HG03575 (cell line): ENCODE results near the gene CD300LB.
"Not testable (repeated sequence)": the region's sequence is repeated elsewhere in the genome, so short reads cannot be mapped to it uniquely, and the experiment has no call there.

ENCODE experiments used
- ATAC-seq: cut with Tn5 transposase; IDR thresholded peaks from one replicate; pipeline ENCODE4 v1.9.1; 2021; ENCODE audit not compliant: unreplicated experiment, insufficient number of reproducible peaks, low FRiP score; ENCODE audit errors: extremely low read depth

The CD300LB gene

DNA sequence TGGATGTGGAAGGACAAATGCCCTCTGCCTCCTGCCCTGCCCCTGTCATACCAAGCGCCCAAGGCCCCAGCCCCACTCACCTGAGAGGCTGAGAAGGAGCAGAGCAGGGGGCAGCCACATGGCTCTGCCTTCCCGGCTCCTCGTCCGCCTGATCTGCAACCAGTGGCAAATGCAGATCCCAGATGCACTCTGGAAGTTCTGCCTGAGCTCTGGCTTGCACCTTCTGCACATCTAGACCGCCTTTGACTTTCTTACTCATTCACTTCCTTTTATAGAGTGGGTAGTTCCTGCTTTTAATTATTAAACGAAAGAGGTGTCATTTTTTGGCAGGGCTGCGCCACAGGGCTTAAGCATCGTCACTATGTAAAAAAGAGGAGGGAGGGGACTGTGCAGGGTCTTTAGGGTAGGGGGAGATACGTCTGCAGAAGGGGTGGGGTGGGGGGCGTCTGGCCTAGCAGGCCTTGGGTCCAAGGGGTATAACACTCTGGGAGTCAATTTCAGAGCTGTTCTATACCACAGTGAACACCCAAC is at the start of gene CD300LB:
Gene CD300LB, minus strand, starts transcription at position 245 of the 531 bp plus-strand sequence. Its CDS starts 125 bp downstream, at position 120.
- ATAC-seq = no peak

DNA sequence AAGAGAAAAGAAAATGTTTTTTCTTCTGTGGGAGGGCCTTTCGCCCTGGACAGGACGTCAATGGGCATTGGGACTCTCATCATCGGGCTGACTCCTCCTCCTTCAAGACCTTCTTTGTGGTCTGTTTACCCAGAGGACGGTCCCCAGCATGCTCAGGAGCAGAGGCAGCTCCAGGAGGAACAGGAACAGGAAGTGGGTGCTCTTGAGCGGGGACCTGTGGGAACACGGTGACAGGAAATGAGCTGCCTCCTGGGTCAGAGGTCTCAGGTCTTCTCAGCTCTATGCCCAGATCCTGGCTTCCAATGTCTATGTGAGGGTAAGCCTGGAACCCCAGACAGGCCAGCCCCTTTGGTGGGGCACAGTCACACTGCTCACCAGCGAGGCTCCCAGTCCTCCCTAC is 48.6 kb upstream of the CD300LB start:
- no peak for ATAC-seq

DNA sequence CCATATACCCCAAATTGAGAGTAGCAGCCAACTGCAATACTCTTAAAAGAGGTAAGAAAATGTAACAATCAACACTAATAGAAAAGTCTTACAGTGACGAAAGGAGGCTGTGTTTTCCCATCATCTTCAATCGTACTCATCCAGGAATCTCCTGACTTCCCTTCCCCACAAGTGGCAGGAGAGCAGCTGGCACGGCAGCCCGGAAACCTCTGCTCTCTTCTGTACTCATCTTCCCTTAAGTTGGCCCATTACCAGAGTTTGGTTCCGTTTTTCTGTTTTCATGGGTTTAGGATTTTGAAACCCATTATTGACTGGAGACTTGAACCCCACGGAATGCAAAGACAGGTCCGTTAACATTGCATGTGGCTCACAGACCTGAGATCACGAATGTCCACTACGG is 47.7 kb upstream of the CD300LB start:
- no peak for ATAC-seq

DNA sequence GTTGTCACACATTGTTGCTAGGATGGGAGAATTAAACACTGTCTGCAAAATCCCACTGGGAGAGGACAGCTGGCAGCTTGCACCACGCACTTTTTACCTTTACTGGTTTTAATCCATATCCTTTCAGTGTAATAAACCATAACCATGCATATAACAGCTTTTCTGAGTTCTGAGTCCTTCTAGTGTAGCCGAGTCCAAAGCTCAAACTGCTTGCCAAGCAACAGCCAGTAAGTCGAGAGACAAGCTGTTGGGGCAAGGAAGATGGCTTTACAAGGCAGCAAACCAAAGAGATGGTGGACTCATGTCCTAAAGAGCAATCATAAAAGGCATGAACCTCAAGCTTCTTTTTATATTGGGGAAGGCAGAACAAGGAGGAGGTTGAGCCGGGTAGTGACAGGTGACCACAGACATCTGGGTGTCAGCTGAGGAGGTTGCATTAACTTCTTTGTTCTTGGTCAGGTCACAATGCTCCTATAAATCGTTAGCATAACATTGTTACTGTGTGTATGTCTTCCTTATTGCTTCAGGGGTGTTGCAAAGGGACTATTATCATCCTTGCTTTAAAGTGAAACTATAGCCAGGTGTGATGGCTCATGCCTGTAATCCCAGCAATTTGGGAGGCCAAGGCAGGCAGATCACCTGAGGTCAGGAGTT is 43.3 kb upstream of the CD300LB start:
- ATAC-seq = no peak

DNA sequence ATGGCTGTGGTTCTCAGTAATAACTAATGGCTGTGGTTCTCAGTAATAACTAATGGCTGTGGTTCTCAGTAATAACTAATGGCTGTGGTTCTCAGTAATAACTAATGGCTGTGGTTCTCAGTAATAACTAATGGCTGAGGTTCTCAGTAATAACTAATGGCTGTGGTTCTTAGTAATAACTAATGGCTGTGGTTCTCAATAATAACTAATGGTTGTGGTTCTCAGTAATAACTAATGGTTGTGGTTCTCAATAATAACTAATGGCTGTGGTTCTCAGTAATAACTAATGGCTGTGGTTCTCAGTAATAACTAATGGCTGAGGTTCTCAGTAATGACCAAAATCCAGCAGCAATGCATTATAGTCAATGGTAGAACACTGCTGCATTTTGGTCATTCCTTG is 42.4 kb upstream of the CD300LB start:
- not testable (repeated sequence) for ATAC-seq

DNA sequence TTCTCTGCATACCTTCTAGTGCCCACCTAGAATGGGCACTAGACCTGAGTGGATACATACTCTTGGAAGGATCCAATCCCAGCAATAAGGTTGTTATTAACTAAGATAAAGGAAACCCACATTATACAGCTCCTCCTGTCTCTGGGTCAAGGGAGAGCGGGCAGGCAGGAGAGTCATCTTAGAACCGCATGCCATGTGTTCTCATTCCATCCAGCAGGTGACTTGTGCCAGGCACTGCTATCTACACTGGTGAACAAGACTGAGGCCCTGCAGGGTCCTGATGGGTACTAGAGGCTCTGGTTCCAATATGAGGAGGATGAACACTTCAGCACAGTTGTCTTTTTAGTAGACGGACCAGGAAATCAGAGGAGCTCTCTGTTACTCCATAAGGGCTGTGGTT is 41.9 kb upstream of the CD300LB start:
- ATAC-seq = no peak

DNA sequence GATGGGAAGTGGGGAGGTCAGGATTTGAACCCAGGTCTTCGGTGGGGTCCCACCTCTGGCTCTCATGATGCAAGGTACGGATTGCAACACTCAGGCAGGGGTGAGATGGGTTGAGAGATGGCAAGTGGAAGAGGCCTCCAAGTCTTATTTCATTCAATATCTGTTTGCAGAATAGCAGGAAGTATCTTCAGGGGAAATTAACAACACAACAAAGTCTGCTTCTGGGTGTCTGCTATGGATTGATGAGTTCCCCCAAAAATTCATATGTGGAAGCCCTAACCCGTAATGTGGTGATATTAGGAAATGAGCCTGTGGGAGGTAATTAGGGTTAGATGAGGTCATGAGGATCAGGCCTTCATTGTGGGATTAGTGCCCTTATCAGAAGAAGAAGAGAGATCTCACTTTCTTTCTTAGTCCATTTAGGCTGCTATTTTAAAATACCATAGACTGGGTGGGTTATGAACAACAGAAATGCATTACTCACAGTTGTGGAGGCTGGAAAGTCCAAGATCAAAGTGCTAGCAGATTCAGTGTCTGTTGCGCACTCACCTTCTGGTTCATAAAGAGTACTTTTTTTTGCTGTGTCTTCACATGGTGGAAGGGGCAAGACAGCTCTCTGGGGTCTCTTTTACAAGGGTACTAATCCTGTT is 40.5 kb upstream of the CD300LB start:
- no peak for ATAC-seq

DNA sequence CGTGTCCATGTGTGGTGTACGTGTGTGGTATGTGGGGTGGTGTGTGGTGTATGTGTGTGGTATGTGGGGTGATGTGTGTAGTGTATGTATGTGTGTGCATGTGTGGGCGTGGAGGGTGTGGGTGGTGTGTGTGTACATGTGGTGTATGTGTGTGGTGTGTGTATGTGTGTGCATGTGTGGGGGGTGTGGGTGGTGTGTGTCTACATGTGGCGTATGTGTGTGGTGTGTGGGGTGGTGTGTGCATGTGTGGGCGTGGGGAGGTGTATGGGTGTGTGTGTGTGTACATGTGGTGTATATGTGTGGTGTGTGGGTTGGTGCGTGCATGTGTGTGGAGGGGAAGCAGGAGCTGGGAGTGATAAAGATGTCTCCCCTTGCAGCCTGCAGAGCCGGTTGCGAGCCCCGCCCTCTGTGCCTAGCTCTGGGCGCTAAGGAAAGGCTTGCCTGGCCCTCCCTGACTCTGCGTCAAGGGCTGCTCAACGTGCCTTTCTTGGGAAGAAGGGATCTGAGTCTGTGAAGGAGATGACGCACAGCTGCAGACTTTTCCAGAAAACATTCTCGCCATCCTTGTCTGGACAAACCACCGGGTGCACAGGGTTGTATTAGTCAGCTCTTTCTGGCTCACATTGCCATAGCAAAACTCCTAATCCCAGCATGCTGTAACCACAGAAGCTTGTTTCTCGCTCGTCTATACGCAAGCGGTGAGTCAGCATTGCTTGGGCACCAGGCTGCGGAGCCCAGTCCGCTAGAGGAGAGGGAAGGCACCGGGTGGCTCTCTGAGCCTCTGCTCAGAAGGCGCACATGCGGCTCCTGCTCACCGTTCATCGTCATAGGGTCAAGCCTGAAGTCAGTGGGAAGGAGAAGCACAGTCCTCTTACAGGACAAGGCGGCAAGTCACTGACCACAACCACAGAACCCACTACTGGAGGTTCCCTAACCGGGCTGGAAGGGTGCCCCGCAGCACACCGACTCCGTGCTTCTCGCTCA is 38.0 kb upstream of the CD300LB start:
- no peak for ATAC-seq

DNA sequence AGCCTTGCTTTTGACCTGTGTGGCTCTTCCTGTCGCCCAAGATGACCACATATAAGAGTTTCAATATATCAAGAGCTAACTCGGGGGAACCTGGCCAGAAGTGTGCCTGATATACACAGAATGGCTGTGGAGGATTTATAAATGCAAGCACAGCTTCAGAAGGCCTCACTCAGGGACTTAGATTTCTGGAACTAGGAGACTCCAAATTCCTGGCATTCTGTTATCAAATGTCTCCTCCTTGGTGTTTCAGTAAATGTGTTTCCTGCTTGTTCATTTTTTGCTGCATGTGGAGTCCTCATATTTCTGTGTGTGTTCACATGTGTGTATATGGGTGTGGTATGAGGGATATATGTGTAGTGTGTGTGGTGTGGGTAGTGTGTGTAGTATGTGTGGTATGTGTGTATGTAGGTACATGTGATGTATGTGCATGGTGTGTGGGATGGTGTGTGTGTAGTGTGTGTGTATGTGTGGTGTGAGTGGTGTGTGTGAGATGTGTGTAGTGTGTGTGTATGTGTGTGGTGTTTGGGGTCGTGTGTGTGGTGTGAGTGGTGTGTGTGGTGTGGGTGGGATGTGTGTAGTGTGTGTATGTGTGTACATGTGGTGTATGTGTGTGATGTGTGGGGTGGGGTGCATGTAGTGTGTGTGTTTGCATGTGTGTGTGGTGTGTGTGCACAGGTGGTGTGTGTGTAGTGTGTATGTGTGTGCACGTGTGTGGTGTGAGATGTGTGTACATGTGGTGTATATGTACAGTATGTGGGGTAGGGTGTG is 37.0 kb upstream of the CD300LB start:
- no peak for ATAC-seq

DNA sequence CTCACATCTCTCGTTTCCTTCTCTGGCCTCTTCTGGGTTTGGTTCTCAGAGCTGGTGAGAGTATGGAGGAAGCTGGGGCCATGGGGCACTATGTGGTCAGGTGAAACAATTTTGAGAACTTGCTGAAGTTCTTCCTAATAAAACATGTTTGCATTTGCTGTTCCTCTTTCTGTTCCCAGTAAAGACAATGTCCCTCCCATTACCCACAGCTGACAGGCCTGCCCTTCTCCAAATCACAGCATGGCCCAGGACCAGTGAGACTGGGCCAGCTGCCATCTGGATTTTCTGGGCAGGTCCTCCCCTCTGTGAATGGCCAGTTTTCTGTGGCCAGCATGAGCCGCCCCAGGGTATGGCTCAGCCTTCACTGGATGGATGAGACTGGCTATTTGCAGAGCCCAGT is 36.1 kb upstream of the CD300LB start, which contains the start of gene CD300H:
Gene CD300H, minus strand, starts transcription at position 113 of the 400 bp plus-strand sequence.
- ATAC-seq = no peak

DNA sequence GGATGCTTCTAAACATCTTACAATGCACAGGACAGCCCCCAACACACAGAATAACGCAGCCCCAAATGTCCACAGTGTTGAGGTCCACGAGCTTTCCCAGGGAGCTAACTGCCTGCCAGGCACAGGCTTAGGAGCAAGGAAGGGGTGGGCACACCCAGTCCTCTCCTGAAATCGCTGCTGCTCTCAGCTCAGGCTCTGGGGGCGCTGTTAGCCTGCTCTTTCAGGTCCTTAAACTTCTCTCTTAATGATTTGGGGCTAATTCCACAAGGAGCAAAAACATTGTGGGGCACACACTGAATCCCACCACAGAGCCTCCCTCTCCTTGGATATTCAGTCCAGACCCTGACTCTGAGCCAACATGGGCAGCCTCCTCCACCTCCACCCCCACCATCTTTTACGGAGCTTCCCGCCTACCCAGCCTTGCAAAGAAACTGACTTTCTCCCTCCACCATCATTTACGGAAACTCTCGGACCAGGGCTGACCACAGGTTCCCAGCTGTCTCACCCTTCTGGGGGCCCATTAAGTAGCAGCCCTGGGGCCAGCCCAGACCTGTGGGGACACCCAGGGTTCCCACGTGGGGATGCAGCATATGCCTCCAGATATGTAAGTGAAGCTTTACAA is 35.0 kb upstream of the CD300LB start:
- no peak for ATAC-seq

DNA sequence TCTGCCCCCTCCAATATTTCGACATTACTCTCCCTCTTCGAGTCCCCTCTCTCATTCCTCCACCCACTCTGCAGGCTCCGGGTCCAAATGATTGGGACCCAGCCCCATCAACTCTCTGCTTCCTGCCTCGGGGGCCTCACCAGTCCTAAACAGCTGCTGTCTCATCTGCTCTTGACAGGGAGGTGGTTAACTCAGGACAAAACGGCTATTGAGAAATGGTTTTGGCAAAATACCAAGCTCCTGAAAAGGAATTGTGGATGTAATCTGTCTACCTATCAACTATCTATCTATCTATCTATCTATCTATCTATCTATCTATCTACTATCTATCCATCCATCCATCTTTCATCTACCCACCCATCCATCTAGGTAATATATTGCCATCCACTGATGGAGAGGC is 33.9 kb upstream of the CD300LB start:
- ATAC-seq = no peak

DNA sequence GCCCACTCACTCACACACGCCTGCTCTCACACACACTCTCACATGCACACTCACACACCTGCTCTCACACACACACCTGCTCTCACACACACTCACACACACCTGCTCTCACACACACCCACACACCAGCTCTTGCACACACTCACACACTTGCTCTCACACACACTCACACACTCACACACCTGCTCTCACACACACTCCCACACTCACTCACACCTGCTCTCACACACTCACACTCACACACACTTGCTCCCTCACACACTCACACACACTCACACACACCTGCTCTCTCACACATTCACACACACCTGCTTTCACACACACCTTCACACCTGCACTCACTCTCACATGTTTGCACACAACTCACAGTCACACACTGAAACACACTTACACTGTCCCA is 32.1 kb upstream of the CD300LB start:
- no peak for ATAC-seq

DNA sequence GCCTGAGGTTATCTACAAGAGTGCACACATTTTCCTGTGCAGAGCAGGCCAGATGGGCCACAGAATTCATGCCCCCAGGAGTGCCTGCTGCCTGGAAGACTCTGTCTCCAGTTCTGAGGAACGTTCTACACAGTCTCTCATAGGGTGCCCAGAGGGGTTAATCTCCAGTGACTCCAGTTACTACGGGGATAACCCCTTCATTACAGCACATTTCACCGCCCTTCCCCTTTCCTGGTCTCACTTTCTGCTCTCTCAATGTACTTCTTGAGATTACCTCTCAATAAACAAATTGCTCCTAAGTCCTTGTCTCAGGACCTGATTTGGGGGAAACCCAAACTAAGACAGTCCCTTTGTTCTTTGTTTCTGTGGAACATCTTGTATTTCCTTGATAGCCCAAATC is 30.3 kb upstream of the CD300LB start:
- ATAC-seq = no peak

DNA sequence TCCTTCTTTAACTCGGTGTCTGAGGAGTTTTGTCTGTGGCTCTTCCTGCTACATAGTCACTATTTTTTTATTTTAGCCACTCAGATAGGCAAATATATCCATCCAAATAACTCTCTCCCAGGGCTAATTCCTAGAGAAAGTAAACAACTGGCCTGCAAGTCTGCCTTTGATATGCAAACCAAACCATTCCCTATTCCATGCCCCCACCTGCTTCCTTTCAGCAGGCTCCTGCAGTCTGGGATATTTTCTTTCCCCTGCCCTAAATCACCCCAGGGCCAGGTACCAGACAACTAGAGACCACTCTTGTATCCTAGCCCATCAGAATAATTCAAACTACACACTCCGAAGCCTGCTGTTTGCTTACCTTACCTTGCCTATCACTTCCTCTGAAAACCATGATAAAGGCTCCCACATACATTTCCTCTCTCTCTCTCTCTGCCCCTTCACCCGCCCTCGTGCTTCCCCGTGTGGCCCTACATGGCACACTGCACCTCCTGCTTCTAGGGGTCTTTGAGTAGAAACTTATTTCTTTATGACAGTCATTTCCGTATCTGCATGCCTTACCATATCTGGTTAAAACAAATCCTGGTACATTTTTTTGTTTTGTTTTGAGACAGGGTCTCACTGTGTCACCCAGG is 27.7 kb upstream of the CD300LB start:
- no peak for ATAC-seq

DNA sequence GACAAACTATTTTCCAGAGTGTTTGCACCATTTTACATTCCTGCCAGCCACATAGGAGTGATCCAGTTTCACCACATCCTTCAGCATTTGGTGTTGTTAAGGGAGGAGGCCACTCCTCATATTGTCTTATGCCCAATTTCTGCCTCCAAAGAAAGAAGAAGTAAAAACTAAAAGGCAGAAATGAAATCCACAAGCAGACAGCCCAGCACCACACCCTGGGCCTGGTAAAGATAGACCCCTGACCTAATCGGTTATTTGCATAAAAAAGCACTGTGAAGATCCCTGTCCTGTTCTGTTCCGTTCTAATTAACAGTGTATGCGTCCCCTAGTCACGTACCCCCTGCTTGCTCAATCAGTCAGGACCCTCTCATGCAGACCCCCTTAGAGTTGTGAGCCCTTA is 27.1 kb upstream of the CD300LB start:
- ATAC-seq = not testable (repeated sequence)

DNA sequence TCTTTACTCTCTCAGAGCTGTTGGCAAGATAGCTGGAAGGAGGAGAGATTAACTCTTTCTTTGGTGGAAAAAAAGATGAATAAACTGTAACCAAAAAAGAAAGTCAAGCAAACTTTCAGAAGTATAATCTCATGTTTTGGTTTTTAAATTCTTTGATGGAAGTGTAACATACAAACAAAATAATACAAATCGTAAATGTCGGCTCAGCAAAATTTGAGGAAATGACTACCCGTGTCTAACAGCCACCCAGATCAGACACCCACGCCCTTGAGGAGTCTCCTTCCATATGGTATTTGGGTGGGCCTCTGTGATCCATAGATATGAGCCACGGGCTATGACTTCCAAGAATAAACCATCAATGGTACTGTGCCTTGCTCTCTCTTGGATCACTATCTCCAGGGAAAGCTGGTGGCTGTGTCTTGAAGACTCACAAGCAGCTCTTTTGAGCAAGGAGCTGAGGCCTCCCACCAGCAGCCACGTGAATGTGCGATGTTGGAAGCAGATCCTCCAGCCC is 24.2 kb upstream of the CD300LB start:
- no peak for ATAC-seq

DNA sequence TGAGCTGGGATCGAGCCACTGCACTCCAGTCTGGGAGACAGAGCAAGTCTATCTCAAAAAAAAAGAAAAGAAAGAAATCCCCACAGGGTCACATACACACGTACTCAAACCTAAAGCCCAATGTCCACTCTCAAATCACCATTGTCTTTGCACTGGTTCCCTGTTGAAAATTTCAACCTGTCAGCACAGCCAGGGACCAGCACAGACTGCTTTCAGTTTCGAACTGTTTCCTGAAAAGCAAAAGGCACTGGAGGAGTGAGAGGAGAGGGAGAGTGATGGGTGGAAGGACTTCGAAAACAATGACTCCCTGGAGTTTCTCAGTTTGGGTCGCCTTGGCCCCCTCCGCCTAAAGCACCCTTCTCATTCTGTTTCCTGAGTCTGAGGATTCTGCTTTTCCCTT is 23.6 kb upstream of the CD300LB start:
- no peak for ATAC-seq
